Breast epithelium (tissue), 4 donors: ENCODE results near the gene MAN1B1. TPM values are rescaled to one million over a fixed set of nuclear protein-coding genes. Genes with fewer than 3 reads are reported as not detected.

Experiments
- DNase-seq, 2 donors: peaks; one replicate each; pipeline ENCODE4 v3.0.0-alpha.2; 2019; ENCODE audit warnings: low spot score in 2 of 2
- H3K27ac ChIP-seq, 2 donors: fragments of 200-600 bp; sonication (generic) in 1 of 2; one replicate each; pipeline ENCODE4 v1.5.1; 2016 to 2019; ENCODE audit warnings: mild to moderate bottlenecking in 1 of 2
- H3K27me3 ChIP-seq, 2 donors: fragments of 200-600 bp; sonication (generic) in 1 of 2; one replicate each; pipeline versions ENCODE4 v1.5.1 to v1.6.0; 2017 to 2019; ENCODE audit warnings: control low read depth in 1 of 2, mild to moderate bottlenecking in 1 of 2
- H3K36me3 ChIP-seq: fragments of 200-600 bp; one replicate; pipeline ENCODE4 v1.5.1; 2019
- H3K4me1 ChIP-seq, 2 donors: fragments of 200-600 bp; sonication (generic); one replicate each; pipeline ENCODE4 v1.5.1; 2016 to 2019; ENCODE audit warnings: control low read depth in 1 of 2
- H3K4me3 ChIP-seq, 3 donors: fragments of 200-600 bp; sonication (generic); 1 replicate in 2 of 3; 2 replicates in 1 of 3; pipeline ENCODE4 v1.5.1; 2016 to 2019; ENCODE audit warnings: mild to moderate bottlenecking in 3 of 3, moderate library complexity in 2 of 3
- H3K9me3 ChIP-seq, 2 donors: fragments of 200-600 bp; sonication (generic) in 1 of 2; one replicate each; pipeline ENCODE4 v1.5.1; 2016 to 2019; ENCODE audit warnings: control low read depth in 1 of 2
- CTCF ChIP-seq, 3 donors: fragments of 450-650 bp; IDR thresholded peaks; one replicate each; pipeline ENCODE4 v1.5.1; 2016 to 2017; ENCODE audit warnings: antibody characterized with exemption in 3 of 3, mild to moderate bottlenecking in 3 of 3, moderate library complexity in 3 of 3
- POLR2A ChIP-seq: fragments of 450-650 bp; IDR thresholded peaks from one replicate; pipeline ENCODE4 v1.6.1; 2016; ENCODE audit warnings: antibody characterized with exemption, mild to moderate bottlenecking, moderate library complexity
- POLR2AphosphoS5 ChIP-seq, 3 donors: sonication (generic); formaldehyde crosslinking; IDR thresholded peaks; one replicate each; pipeline ENCODE4 v1.6.1; 2017; ENCODE audit warnings: antibody characterized with exemption in 3 of 3
- intact Hi-C: fragments of 100-400 bp; cut with DNase I; formaldehyde crosslinking; loops from one replicate; pipeline ENCODE4 v1.15.1; 2023; ENCODE audit warnings: low total_unique reads
- total RNA-seq, 3 donors: library from RNA; depleted of rRNA; stranded (reverse); fragments of >200 nt; gene quantifications; one replicate each; pipeline ENCODE4 v1.1.0, GENCODE V29; 2016

Gene MAN1B1
- total RNA-seq, 3 donors from 2014 or later: 50.1 to 62.8 (median 50.8) TPM

GRCh38 chr9:137085920-137086530 lies 760 bp upstream of the MAN1B1 start:
- Histone ChIP-seq H3K4me1 (peaks cover 3 to 14% of the 10 kb centered on the region in 2 donors), H3K36me3 (no peaks in the 10 kb centered on the region), H3K4me3 (peak overlapping the region; percentile 77 to 85 (median 85)), H3K27ac (peak overlapping the region; percentile 91 to 94), H3K27me3 (no peaks in the 10 kb centered on the region), H3K9me3 (no peaks in the 10 kb centered on the region)
- peak; percentile 64 to 71 for DNase-seq
- TF ChIP-seq CTCF (IDR thresholded peaks at IDR 0.05) (peak in 1 of 3 donors; percentile 7), POLR2A (no peak)
- intact Hi-C loops: loop anchor here (2.0 kb wide), 1 partner anchor 31 kb away; no protein-coding TSS in a partner anchor

GRCh38 chr9:137087409-137087925 lies 682 bp downstream of the MAN1B1 start:
- no peak for DNase-seq
- Histone ChIP-seq H3K4me3 (peak overlapping the region; percentile 77 to 85 (median 85)), H3K36me3 (no peaks in the 10 kb centered on the region), H3K27me3 (no peaks in the 10 kb centered on the region), H3K27ac (peak overlapping the region; percentile 91 to 94), H3K9me3 (no peaks in the 10 kb centered on the region), H3K4me1 (peaks cover 3 to 14% of the 10 kb centered on the region in 2 donors)
- no peak for TF ChIP-seq POLR2A
- TF ChIP-seq POLR2AphosphoS5 (IDR thresholded peaks at IDR 0.05): no peak
- TF ChIP-seq CTCF (IDR thresholded peaks at IDR 0.05): no peak
- intact Hi-C loops: loop anchor here (2.0 kb wide), 1 partner anchor 29 kb away; no protein-coding TSS in a partner anchor

DNA sequence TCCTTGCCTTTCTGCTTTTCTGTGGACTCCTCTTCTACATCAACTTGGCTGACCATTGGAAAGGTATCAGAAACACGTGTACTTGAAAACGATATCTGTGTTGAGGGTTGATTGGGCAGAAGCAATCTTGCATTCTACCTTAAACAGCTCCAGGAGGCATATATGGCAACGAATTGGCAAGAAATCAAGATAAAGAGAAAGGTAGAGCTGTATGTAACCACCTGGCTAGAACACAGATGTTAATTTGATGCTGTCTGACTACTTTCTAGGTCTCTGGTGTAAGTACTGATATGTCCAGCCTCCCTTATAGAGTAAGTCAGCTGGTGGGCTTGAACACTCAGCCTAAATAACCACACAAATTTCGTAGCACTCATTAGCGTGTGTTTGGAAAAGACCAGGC lies 1.3 kb downstream of the MAN1B1 start:
- DNase-seq: no peak
- Histone ChIP-seq H3K4me3 (no peak overlapping the region), H3K9me3 (no peaks in the 10 kb centered on the region), H3K36me3 (no peaks in the 10 kb centered on the region), H3K27ac (peak overlapping the region; percentile 80 to 94), H3K4me1 (peaks cover 3 to 14% of the 10 kb centered on the region in 2 donors), H3K27me3 (no peaks in the 10 kb centered on the region)
- intact Hi-C loops: no loop called here
- no peak for TF ChIP-seq POLR2A
- no peak for TF ChIP-seq CTCF (IDR thresholded peaks at IDR 0.05)
- TF ChIP-seq POLR2AphosphoS5 (IDR thresholded peaks at IDR 0.05): no peak

- Histone ChIP-seq H3K4me3 (peak overlapping the region in 1 of 3 donors; percentile 7), H3K27me3 (no peaks in the 10 kb centered on the region), H3K9me3 (no peaks in the 10 kb centered on the region), H3K4me1 (peaks cover 3 to 14% of the 10 kb centered on the region in 2 donors), H3K27ac (peak overlapping the region; percentile 80 to 94), H3K36me3 (no peaks in the 10 kb centered on the region)
- DNase-seq: no peak
- intact Hi-C loops: no loop called here
- TF ChIP-seq POLR2AphosphoS5 (IDR thresholded peaks at IDR 0.05) (no peak), CTCF (IDR thresholded peaks at IDR 0.05) (no peak), POLR2A (no peak)
These were observed 2.6 kb downstream of the MAN1B1 start for GRCh38 chr9:137089232-137089947.
